Measurements from ENCODE around the gene PSMA8.
"Not testable (repeated sequence)": the region's sequence is repeated elsewhere in the genome, so short reads cannot be mapped to it uniquely, and the experiment has no call there.

PSMA8 gene

DNA sequence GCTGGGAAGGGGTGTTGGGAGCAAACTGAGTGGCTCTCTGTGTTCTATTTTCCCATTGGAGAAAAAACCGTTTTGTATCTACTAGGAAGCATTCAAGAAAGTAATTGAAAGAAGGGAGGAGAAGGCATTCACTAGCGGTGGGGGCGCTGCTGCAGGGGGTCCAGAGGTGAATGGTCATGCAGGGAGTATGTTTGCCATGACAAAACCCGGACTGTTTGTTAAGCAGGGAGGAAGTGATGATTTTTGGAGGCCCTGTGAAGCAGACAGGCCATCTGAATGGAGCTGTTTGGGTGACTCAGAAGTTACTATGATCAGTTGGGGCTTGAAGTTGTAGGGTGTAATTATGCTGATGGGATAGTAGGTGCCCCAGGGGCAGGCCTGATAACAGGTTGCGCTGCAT is 99.5 kb downstream of the PSMA8 start:
- DNase-seq (ENCODE audit: low spot score): no peak

DNA sequence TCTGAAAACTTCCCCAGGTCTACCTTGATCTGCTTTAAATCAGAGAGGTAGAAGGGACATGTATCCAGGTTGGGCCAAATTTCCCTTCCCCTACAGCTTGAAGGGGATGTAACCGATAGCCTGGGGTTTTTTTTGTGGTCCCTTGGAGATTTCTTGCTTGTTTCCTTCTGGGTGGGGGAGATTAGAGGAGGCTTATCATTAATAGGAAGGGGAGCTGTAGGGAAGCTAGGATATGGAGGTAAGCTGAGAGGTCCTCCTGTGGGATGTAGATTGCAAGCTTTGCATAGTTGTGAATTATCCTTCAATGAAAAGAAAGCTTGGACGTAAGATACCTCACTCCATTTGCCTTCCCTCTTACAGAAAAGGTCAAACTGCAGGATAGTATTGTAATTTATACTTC is 103.7 kb downstream of the PSMA8 start:
- not testable (repeated sequence) for DNase-seq (ENCODE audit: low spot score)

- not testable (repeated sequence) for DNase-seq (ENCODE audit: low spot score)
Observed at GRCh38 chr18:26238718-26239117, 105.0 kb downstream of the PSMA8 start.

- DNase-seq (ENCODE audit: low spot score): not testable (repeated sequence)
Observed at GRCh38 chr18:26242392-26242791, 108.7 kb downstream of the PSMA8 start.

Data from SW480 (cell line).